Neural cell (in vitro differentiated cells): ENCODE measurements around the gene DBF4B. TPM values are rescaled to one million over a fixed set of nuclear protein-coding genes. Genes with fewer than 3 reads are reported as not detected.

Experiments
- H2AFZ ChIP-seq: fragments of 200-600, 300-800 bp; sonication (generic), shearing (Covaris generic); 2 replicates; pipeline ENCODE4 v1.6.0; 2014; ENCODE audit warnings: low read depth, mild to moderate bottlenecking, antibody characterized with exemption, low read length, moderate library complexity
- H3F3A ChIP-seq: fragments of 200-600 bp; shearing (Covaris generic); 2 replicates; pipeline ENCODE4 v1.6.1; 2016; ENCODE audit warnings: mild to moderate bottlenecking, moderate library complexity, mixed read lengths, antibody characterized with exemption, low read length; ENCODE audit not compliant: insufficient read depth, poor library complexity, severe bottlenecking
- H3K27ac ChIP-seq: fragments of 200-600, 300-800 bp; sonication (generic), shearing (Covaris generic); 2 replicates; pipeline ENCODE4 v1.5.1; 2014; ENCODE audit warnings: mild to moderate bottlenecking, low read length, moderate library complexity
- H3K27me3 ChIP-seq: fragments of 300-800, 200-600 bp; sonication (generic), shearing (Covaris generic); 2 replicates; pipeline ENCODE4 v1.6.0; 2014; ENCODE audit warnings: mild to moderate bottlenecking, low read depth, low read length, moderate library complexity; ENCODE audit not compliant: insufficient read depth
- H3K36me3 ChIP-seq: fragments of 300-800, 200-600 bp; sonication (generic), shearing (Covaris generic); 2 replicates; pipeline ENCODE4 v1.5.1; 2014; ENCODE audit warnings: mild to moderate bottlenecking, antibody characterized with exemption, low read length, moderate library complexity; ENCODE audit not compliant: insufficient read depth
- H3K4me2 ChIP-seq: fragments of 300-800, 200-600 bp; sonication (generic), shearing (Covaris generic); 2 replicates; pipeline ENCODE4 v1.6.0; 2014; ENCODE audit warnings: mild to moderate bottlenecking, low read length
- H3K4me3 ChIP-seq: fragments of 300-800, 200-600 bp; sonication (generic), shearing (Covaris generic); 2 replicates; pipeline ENCODE4 v1.5.1; 2014; ENCODE audit warnings: mild to moderate bottlenecking, low read length, moderate library complexity
- H3K79me2 ChIP-seq: fragments of 200-600 bp; shearing (Covaris generic); replicated peaks from 2 replicates; pipeline ENCODE4 v1.6.0; 2014; ENCODE audit warnings: mild to moderate bottlenecking, low read length, moderate library complexity; ENCODE audit not compliant: insufficient read depth
- H3K9ac ChIP-seq: fragments of 300-800, 200-600 bp; sonication (generic), shearing (Covaris generic); 2 replicates; pipeline ENCODE4 v1.6.1; 2016; ENCODE audit warnings: mild to moderate bottlenecking, low read length, mixed read lengths
- H3K9me2 ChIP-seq: fragments of 200-600 bp; shearing (Covaris generic); 2 replicates; pipeline ENCODE4 v1.6.1; 2016; ENCODE audit warnings: mild to moderate bottlenecking, low read length, mixed read lengths; ENCODE audit not compliant: insufficient read depth
- H3K9me3 ChIP-seq: fragments of 200-600, 300-800 bp; sonication (generic), shearing (Covaris generic); 2 replicates; pipeline ENCODE4 v1.6.1; 2016; ENCODE audit warnings: mild to moderate bottlenecking, mixed run types, low read length, moderate library complexity, mixed read lengths
- H4K20me1 ChIP-seq: fragments of 200-600 bp; shearing (Covaris generic); 2 replicates; pipeline ENCODE4 v1.6.1; 2016; ENCODE audit warnings: mild to moderate bottlenecking, mixed run types; ENCODE audit not compliant: insufficient read depth
- CTCF ChIP-seq: fragments of 450-650 bp; IDR thresholded peaks from 2 replicates; pipeline ENCODE4 v1.5.1; 2014; ENCODE audit warnings: antibody characterized with exemption, mild to moderate bottlenecking, moderate library complexity; ENCODE audit not compliant: poor library complexity, severe bottlenecking
- EP300 ChIP-seq: fragments of 450-650 bp; conservative IDR thresholded peaks from 2 replicates; pipeline ENCODE4 v1.6.1; 2014; ENCODE audit warnings: antibody characterized with exemption, mild to moderate bottlenecking, moderate library complexity; ENCODE audit not compliant: poor library complexity, severe bottlenecking
- EZH2 ChIP-seq: fragments of 200-600, 300-800 bp; shearing (Covaris generic), sonication (generic); IDR thresholded peaks from 2 replicates; pipeline ENCODE4 v1.6.1; 2014; ENCODE audit warnings: antibody characterized with exemption, low read length, borderline replicate concordance, mild to moderate bottlenecking; ENCODE audit not compliant: insufficient read depth, poor library complexity, severe bottlenecking
- MXI1 ChIP-seq: fragments of 450-650 bp; conservative IDR thresholded peaks from 2 replicates; pipeline ENCODE4 v1.6.1; 2014; ENCODE audit warnings: antibody characterized with exemption, mild to moderate bottlenecking; ENCODE audit not compliant: poor library complexity, severe bottlenecking
- POLR2AphosphoS5 ChIP-seq: IDR thresholded peaks from 2 replicates; pipeline ENCODE4 v1.6.1; 2012
- RAD21 ChIP-seq: fragments of 450-650 bp; conservative IDR thresholded peaks from 2 replicates; pipeline ENCODE4 v1.6.1; 2014; ENCODE audit warnings: antibody characterized with exemption, mild to moderate bottlenecking, moderate library complexity
- REST ChIP-seq: IDR thresholded peaks from 2 replicates; pipeline ENCODE4 v1.6.1; 2012; ENCODE audit warnings: borderline replicate concordance
- SMC3 ChIP-seq: fragments of 450-650 bp; conservative IDR thresholded peaks from 2 replicates; pipeline ENCODE4 v1.6.1; 2014; ENCODE audit warnings: antibody characterized with exemption, mild to moderate bottlenecking, moderate library complexity; ENCODE audit not compliant: poor library complexity
- TAF1 ChIP-seq: IDR thresholded peaks from 2 replicates; pipeline ENCODE4 v1.6.1; 2012; ENCODE audit warnings: low read depth
- polyA plus RNA-seq: library from polyadenylated mRNA; depleted of rRNA; stranded (reverse); fragments of >200 nt; gene quantifications from 2 replicates; pipeline ENCODE4 v1.2.3, GENCODE V29; 2014

DBF4B gene
- polyA plus RNA-seq, 1 donor from 2014 or later = 10.7 TPM

- H4K20me1 ChIP-seq = no peaks in the 10 kb centered on the region
- no peak overlapping the region for H3K27ac ChIP-seq
- H3K4me2 ChIP-seq = no peak overlapping the region
- H2AFZ ChIP-seq = no peak overlapping the region
- no peaks in the 10 kb centered on the region for H3K27me3 ChIP-seq
- no peaks in the 10 kb centered on the region for H3K9me2 ChIP-seq
- H3K9ac ChIP-seq = no peak overlapping the region
- H3F3A ChIP-seq = no peaks in the 10 kb centered on the region
- H3K36me3 ChIP-seq = no peaks in the 10 kb centered on the region
- TF ChIP-seq SMC3 (no peak), TAF1 (no peak), REST (no peak), EP300 (no peak), CTCF (no peak), MXI1 (no peak), EZH2 (no peak), RAD21 (no peak), POLR2AphosphoS5 (no peak)
- H3K4me3 ChIP-seq = no peak overlapping the region
- H3K9me3 ChIP-seq = no peaks in the 10 kb centered on the region
- no peaks in the 10 kb centered on the region for H3K79me2 ChIP-seq
Measured at GRCh38 chr17:44765965-44766364, 57.5 kb downstream of the DBF4B start.

GRCh38 chr17:44766409-44767038 lies 58.1 kb downstream of the DBF4B start:
- Histone ChIP-seq H3K27me3 (no peaks in the 10 kb centered on the region), H3K36me3 (no peaks in the 10 kb centered on the region), H2AFZ (no peak overlapping the region), H3K4me2 (no peak overlapping the region), H3K27ac (no peak overlapping the region), H3K9ac (no peak overlapping the region), H3F3A (no peaks in the 10 kb centered on the region), H3K9me3 (no peaks in the 10 kb centered on the region), H3K4me3 (no peak overlapping the region), H3K9me2 (no peaks in the 10 kb centered on the region), H3K79me2 (no peaks in the 10 kb centered on the region), H4K20me1 (no peaks in the 10 kb centered on the region)
- TF ChIP-seq EP300 (no peak), RAD21 (no peak), EZH2 (no peak), SMC3 (no peak), TAF1 (no peak), CTCF (no peak), POLR2AphosphoS5 (no peak), MXI1 (no peak), REST (no peak)
